ENCODE measurements around the gene ATG14.
"Not testable (repeated sequence)": the region's sequence is repeated elsewhere in the genome, so short reads cannot be mapped to it uniquely, and the experiment has no call there.

Gene ATG14

GRCh38 chr14:55386037-55386808 lies 25.4 kb downstream of the ATG14 start:
- DNase-seq = no peak

- DNase-seq = no peak
Measured at GRCh38 chr14:55384536-55384935, 27.1 kb downstream of the ATG14 start.

GRCh38 chr14:55383541-55384140 lies 28.0 kb downstream of the ATG14 start:
- DNase-seq = no peak

- DNase-seq = not testable (repeated sequence)
Measured at GRCh38 chr14:55383056-55383466, 28.6 kb downstream of the ATG14 start.

DNA sequence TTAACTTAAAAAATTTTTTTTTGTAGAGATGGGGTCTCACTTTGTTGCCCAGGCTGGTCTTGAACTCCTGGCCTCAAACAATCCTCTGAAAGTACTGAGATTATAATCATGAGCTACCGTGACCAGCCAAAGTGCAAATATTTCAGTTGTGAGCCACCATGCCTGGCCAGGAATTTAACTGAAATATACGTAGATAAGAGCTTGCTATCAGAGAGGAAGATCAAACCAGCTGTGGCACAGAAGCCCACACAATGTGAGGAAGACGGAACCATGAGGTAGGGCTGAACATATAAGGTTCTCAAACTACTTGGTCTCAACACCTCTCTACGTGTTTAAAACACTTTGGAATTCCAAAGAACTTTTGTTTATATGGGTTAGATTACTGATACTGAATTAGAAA lies 29.1 kb downstream of the ATG14 start:
- no peak for DNase-seq

DNA sequence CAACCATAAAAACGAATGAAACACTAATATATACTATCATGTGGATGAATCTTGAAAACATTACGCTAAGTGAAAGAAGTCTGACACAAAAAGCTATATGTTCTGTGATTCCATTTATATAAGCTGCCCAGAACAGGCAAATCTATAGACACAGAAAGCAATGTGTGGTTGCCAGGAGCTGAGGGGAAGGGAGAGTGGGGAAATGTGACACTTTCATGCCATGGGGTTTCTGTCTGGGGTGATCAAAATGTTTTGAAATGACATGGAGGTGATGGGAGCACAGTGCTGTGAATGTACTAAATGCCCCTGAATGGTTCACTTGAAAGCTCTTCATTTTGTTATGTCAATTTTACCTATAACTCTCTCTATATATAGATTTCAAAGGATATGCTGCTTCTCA lies 30.1 kb downstream of the ATG14 start:
- no peak for DNase-seq

GRCh38 chr14:55381040-55381439 lies 30.6 kb downstream of the ATG14 start:
- no peak for DNase-seq

GRCh38 chr14:55377236-55377635 lies 34.4 kb downstream of the ATG14 start:
- no peak for DNase-seq

DNA sequence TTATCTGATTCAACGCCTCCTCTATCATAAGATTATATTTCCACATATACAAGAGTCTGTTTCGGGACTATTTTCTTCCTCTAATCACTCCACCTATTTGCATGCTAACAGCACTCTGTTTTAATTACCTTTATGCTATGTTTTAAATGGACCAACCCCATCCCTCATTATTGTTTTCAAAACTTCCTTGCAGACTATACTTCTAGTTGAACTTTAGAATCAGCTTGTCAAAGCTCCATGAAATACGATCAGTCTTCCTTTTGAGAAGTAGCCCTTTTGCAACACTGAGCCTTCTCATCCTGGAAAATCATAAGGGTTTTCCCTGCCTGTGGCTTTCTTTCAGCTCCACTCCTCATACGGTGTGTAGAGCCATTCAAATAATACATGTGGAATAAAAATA lies 36.9 kb downstream of the ATG14 start:
- DNase-seq = no peak

DNA sequence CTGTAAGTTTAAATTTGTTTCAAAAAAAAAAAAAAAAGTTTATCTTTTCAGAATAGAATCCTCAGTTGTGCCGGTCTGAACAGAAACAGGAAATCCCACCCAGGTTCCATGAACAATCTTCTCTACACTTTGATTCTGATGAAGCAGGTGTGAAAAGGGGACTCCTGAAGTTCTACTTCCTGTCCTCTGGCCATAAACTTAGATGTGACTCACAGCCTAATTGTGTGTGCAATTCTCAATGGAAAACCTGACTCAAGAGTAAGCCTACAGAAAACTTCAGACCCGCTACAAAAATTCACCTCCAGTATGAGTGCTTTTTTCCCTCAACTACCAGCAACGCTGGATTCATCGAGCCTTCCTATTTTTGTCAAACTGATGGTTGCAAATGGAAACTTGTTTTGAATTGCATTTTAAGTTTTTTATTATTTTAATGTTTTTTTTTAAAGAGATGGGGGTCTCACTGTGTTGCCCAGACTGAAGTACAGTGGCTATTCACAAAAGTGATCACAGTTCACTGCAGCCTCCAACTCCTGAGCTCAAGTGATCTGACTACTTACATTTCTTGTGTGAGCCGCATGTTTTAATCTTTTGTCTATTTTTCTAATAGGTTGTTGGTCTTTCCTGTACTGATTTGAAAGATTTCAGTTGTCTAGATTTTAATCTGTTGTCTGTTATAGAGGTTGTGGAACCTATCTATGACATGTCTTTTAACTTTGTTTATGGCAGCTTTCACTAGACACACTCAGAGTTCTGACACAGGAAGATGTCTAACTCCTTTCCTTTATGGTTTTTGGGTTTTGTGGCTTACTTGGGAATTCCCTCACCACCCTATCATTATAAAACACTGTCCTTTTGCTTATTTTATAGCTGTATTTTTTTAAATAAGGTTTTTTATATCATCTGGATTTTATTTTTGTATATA lies 37.6 kb downstream of the ATG14 start:
- peak; percentile 37 for DNase-seq

GRCh38 chr14:55372825-55373224 lies 38.8 kb downstream of the ATG14 start:
- DNase-seq = no peak

DNA sequence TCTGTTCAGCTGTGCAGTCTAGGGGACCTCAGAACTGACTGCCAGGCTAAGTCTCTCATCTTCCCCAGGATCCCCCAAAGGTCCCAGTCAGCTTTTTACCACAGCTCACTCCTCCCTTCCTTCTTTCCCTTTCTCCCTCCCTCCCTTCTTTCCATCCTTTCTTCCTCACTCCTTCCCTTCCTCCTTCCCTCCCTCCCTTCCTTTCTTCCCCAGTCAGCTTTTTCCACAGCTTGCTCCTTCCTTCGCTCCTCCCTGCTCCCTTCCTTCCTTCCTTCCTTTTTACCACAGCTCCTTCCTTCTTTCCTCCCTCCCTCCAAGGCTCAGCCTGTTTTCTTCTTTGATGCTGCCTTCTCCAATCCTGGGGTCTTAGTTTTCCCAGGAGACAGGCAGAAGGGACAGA lies 39.2 kb downstream of the ATG14 start:
- no peak for DNase-seq

DNA sequence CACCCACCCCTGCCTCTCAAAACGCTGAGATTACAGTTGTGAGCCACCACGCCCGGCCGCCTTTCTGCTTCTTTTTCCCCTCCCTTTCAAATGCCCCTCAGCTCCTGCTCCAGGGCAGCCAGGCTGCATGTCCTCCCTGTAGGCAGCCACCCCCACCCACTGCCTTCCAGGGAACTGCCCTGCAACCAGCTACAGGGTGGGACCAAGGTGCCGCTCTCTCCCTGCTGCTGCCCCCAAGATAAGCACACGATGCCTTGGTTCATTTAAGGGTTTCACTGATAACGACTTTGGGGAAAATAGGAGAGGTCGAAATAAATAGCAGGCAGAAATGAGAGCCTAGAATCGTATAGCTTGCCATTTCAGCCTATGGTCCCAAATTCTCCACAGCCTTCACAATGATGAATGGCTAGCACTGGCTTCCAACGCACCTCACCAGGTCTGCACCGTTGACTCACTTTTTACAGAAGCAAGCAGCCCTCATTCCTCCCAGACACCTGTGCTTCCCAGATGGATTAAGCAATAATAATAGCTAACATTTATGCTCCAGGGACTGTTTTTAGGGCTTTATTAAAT lies 40.7 kb downstream of the ATG14 start:
- DNase-seq = no peak

GRCh38 chr14:55366271-55366670 lies 45.4 kb downstream of the ATG14 start:
- DNase-seq = peak; percentile 67

GRCh38 chr14:55361190-55361589 lies 50.4 kb downstream of the ATG14 start:
- DNase-seq = no peak

- DNase-seq = no peak
Measured at GRCh38 chr14:55359307-55359706, 52.3 kb downstream of the ATG14 start.

- DNase-seq = no peak
Measured at GRCh38 chr14:55356913-55357312, 54.7 kb downstream of the ATG14 start.

GRCh38 chr14:55355922-55356321 lies 55.7 kb downstream of the ATG14 start:
- no peak for DNase-seq

DNA sequence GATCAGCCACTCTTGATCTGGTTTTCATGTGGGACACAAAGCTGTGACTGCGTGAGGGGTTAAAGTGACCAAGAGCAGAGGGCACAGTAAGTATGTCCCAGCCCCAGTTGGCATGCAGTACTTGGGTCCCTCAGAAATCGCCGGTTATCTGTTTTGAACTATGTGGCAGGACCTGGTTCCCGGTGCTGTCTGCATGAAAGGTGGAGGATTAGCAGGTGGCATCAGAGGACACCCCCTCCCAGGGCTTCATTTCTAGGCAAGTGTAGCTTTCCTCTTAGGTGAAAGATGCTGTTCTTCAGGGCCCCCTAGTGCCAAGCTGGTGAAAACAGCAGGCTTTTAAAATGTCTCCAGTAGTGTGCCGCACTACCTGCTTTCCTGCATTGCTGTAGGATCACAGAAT lies 57.1 kb downstream of the ATG14 start:
- peak; percentile 39 for DNase-seq

DNA sequence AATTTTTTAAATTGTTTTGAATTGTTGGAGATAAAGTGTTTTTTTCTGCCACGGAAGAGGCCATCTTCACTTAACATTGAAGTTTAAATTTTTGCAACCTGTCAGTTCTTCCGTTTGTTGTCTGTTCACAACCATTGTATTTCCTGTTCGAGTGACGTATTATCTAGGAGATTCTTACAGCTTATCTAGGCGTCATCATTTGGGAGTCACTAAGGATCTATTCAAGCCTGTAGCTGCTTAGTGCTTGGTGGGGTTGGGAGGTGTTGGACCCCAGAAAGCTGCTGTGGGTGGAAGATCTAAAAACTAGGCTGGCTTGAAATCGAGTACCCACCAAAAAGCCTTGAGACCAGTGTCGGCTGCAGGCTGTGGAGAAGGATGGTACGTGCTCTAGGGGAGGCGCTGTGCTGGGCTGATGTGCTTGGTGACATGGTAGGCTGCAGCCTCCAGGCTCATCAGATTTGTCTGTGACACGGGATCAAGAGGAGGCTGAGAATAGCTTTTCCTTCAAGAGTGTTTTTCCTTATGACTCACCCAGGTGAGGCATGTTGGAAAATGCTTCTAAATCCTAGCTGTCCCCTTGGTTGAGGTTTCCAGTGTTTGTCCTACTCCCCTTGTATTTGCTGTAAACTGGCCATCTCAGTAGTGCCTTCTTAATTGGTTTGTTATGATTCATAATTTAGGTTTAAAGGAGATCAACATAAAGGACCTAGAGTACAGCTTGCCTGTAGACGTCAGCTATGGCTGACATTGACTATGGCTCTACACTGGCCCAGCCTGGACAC lies 57.8 kb downstream of the ATG14 start:
- no peak for DNase-seq

DNA sequence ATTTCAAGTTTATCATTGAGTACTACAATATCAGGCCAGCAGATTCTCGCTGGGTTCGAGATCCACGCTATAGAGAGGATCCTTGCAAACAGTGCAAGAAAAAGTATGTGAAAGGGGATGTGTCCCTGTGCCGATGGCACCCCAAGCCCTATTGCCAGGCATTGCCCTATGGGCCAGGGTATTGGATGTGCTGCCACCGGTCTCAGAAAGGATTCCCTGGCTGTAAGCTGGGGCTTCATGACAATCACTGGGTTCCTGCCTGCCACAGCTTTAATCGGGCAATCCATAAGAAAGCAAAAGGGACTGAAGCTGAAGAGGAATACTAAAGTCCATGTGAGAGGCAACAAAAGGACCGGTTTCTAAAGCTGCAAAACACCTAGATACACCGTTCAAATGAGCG lies 59.4 kb downstream of the ATG14 start:
- DNase-seq = no peak

DNA sequence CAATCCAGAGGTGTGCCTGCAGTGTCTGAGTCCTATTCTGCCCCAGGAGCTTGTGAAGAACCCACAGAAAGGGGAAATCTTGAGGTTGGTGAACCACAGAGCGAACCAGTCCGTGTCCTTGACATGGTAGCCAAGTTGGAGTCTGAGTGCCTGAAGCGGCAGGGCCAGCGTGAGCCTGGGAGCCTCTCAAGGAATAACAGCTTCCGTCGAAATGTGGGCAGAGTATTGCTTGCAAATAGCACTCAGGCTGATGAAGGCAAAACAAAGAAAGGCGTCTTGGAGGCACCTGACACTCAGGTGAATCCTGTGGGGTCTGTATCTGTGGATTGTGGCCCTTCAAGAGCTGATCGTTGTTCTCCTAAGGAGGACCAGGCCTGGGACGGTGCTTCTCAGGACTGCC lies 60.5 kb downstream of the ATG14 start:
- DNase-seq = no peak

DNA sequence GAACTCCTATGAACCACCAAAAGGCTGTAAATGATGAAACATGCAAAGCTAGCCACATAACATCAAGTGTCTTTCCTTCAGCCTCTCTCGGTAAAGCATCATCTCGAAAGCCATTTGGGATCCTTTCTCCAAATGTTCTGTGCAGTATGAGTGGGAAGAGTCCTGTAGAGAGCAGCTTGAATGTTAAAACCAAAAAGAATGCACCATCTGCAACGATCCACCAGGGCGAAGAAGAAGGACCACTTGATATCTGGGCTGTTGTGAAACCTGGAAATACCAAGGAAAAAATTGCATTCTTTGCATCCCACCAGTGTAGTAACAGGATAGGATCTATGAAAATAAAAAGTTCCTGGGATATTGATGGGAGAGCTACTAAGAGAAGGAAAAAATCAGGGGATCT lies 61.2 kb downstream of the ATG14 start:
- no peak for DNase-seq
